ENCODE results near the gene CAMK2D.
"Not testable (repeated sequence)": the region's sequence is repeated elsewhere in the genome, so short reads cannot be mapped to it uniquely, and the experiment has no call there.

Gene CAMK2D

GRCh38 chr4:113727802-113728201, 33.7 kb downstream of the CAMK2D start:
- no peaks in the 10 kb centered on the region for H3K9me3 ChIP-seq (ENCODE audit: control insufficient read depth, low read length)
- H3K9ac ChIP-seq (ENCODE audit: low read length), result no peak overlapping the region
- H3K27me3 ChIP-seq (replicated peaks; ENCODE audit: control insufficient read depth, insufficient read depth, low read length), result no peaks in the 10 kb centered on the region
- peaks cover 34% of the 10 kb centered on the region for H3K4me1 ChIP-seq (ENCODE audit: control insufficient read depth, insufficient read depth, low read length)
- no peak overlapping the region for H3K4me3 ChIP-seq (ENCODE audit: low read length)
- DNase-seq (ENCODE audit: low read depth), result no peak
- H3K36me3 ChIP-seq (ENCODE audit: control insufficient read depth, insufficient read depth, low read length, severe bottlenecking), result peaks cover 10% of the 10 kb centered on the region

GRCh38 chr4:113725963-113726362, 35.6 kb downstream of the CAMK2D start:
- Histone ChIP-seq H3K9ac (ENCODE audit: low read length) (no peak overlapping the region), H3K4me1 (ENCODE audit: control insufficient read depth, insufficient read depth, low read length) (peaks cover 31% of the 10 kb centered on the region), H3K27me3 (replicated peaks; ENCODE audit: control insufficient read depth, insufficient read depth, low read length) (no peaks in the 10 kb centered on the region), H3K4me3 (ENCODE audit: low read length) (no peak overlapping the region), H3K36me3 (ENCODE audit: control insufficient read depth, insufficient read depth, low read length, severe bottlenecking) (peaks cover 10% of the 10 kb centered on the region), H3K9me3 (ENCODE audit: control insufficient read depth, low read length) (no peaks in the 10 kb centered on the region)
- DNase-seq (ENCODE audit: low read depth), result no peak

GRCh38 chr4:113718252-113718651, 43.3 kb downstream of the CAMK2D start:
- H3K4me3 ChIP-seq (ENCODE audit: low read length), result no peak overlapping the region
- H3K9ac ChIP-seq (ENCODE audit: low read length), result no peak overlapping the region
- H3K27me3 ChIP-seq (replicated peaks; ENCODE audit: control insufficient read depth, insufficient read depth, low read length), result no peaks in the 10 kb centered on the region
- no peak for DNase-seq (ENCODE audit: low read depth)
- H3K9me3 ChIP-seq (ENCODE audit: control insufficient read depth, low read length), result no peaks in the 10 kb centered on the region
- H3K4me1 ChIP-seq (ENCODE audit: control insufficient read depth, insufficient read depth, low read length), result peaks cover 7% of the 10 kb centered on the region
- peaks cover 32% of the 10 kb centered on the region for H3K36me3 ChIP-seq (ENCODE audit: control insufficient read depth, insufficient read depth, low read length, severe bottlenecking)

GRCh38 chr4:113711883-113712662, 49.5 kb downstream of the CAMK2D start:
- H3K36me3 ChIP-seq (ENCODE audit: control insufficient read depth, insufficient read depth, low read length, severe bottlenecking), result peaks cover 23% of the 10 kb centered on the region
- DNase-seq (ENCODE audit: low read depth), result no peak

GRCh38 chr4:113708250-113708649, 53.3 kb downstream of the CAMK2D start:
- DNase-seq (ENCODE audit: low read depth), result peak; percentile 34
- peaks cover 16% of the 10 kb centered on the region for H3K4me1 ChIP-seq (ENCODE audit: control insufficient read depth, insufficient read depth, low read length)
- H3K4me3 ChIP-seq (ENCODE audit: low read length), result no peak overlapping the region
- no peaks in the 10 kb centered on the region for H3K27me3 ChIP-seq (replicated peaks; ENCODE audit: control insufficient read depth, insufficient read depth, low read length)
- H3K36me3 ChIP-seq (ENCODE audit: control insufficient read depth, insufficient read depth, low read length, severe bottlenecking), result no peaks in the 10 kb centered on the region
- H3K9ac ChIP-seq (ENCODE audit: low read length), result no peak overlapping the region
- no peaks in the 10 kb centered on the region for H3K9me3 ChIP-seq (ENCODE audit: control insufficient read depth, low read length)

More at GRCh38 chr4:113711883-113712662, 49.5 kb downstream of the CAMK2D start:
- Histone ChIP-seq H3K4me1 (ENCODE audit: control insufficient read depth, insufficient read depth, low read length) (peaks cover 6% of the 10 kb centered on the region), H3K9ac (ENCODE audit: low read length) (no peak overlapping the region), H3K9me3 (ENCODE audit: control insufficient read depth, low read length) (no peaks in the 10 kb centered on the region), H3K4me3 (ENCODE audit: low read length) (no peak overlapping the region), H3K27me3 (replicated peaks; ENCODE audit: control insufficient read depth, insufficient read depth, low read length) (no peaks in the 10 kb centered on the region)

- Histone ChIP-seq H3K4me3 (ENCODE audit: low read length) (no peak overlapping the region), H3K4me1 (ENCODE audit: control insufficient read depth, insufficient read depth, low read length) (peaks cover 16% of the 10 kb centered on the region), H3K36me3 (ENCODE audit: control insufficient read depth, insufficient read depth, low read length, severe bottlenecking) (no peaks in the 10 kb centered on the region)
These were observed 54.5 kb downstream of the CAMK2D start for GRCh38 chr4:113707048-113707447.

GRCh38 chr4:113705097-113705496, 56.4 kb downstream of the CAMK2D start:
- H3K4me3 ChIP-seq (ENCODE audit: low read length); H3K27me3 ChIP-seq (replicated peaks; ENCODE audit: control insufficient read depth, insufficient read depth, low read length); H3K9me3 ChIP-seq (ENCODE audit: control insufficient read depth, low read length); DNase-seq (ENCODE audit: low read depth); H3K9ac ChIP-seq (ENCODE audit: low read length); H3K36me3 ChIP-seq (ENCODE audit: control insufficient read depth, insufficient read depth, low read length, severe bottlenecking): not testable (repeated sequence)
- H3K4me1 ChIP-seq (ENCODE audit: control insufficient read depth, insufficient read depth, low read length), result peaks cover 21% of the 10 kb centered on the region

More at GRCh38 chr4:113707048-113707447, 54.5 kb downstream of the CAMK2D start:
- Histone ChIP-seq H3K9ac (ENCODE audit: low read length) (no peak overlapping the region), H3K27me3 (replicated peaks; ENCODE audit: control insufficient read depth, insufficient read depth, low read length) (no peaks in the 10 kb centered on the region), H3K9me3 (ENCODE audit: control insufficient read depth, low read length) (no peaks in the 10 kb centered on the region)
- peak; percentile 25 for DNase-seq (ENCODE audit: low read depth)

GRCh38 chr4:113702596-113702995, 58.9 kb downstream of the CAMK2D start:
- H3K4me1 ChIP-seq (ENCODE audit: control insufficient read depth, insufficient read depth, low read length), result peaks cover 34% of the 10 kb centered on the region
- H3K27me3 ChIP-seq (replicated peaks; ENCODE audit: control insufficient read depth, insufficient read depth, low read length); H3K9me3 ChIP-seq (ENCODE audit: control insufficient read depth, low read length); H3K9ac ChIP-seq (ENCODE audit: low read length); H3K36me3 ChIP-seq (ENCODE audit: control insufficient read depth, insufficient read depth, low read length, severe bottlenecking); H3K4me3 ChIP-seq (ENCODE audit: low read length): not testable (repeated sequence)
- DNase-seq (ENCODE audit: low read depth), result peak; percentile 70

- H3K4me1 ChIP-seq (ENCODE audit: control insufficient read depth, insufficient read depth, low read length), result peaks cover 20% of the 10 kb centered on the region
- DNase-seq (ENCODE audit: low read depth), result no peak
- peaks cover 5% of the 10 kb centered on the region for H3K36me3 ChIP-seq (ENCODE audit: control insufficient read depth, insufficient read depth, low read length, severe bottlenecking)
- no peaks in the 10 kb centered on the region for H3K27me3 ChIP-seq (replicated peaks; ENCODE audit: control insufficient read depth, insufficient read depth, low read length)
- no peaks in the 10 kb centered on the region for H3K9me3 ChIP-seq (ENCODE audit: control insufficient read depth, low read length)
- no peak overlapping the region for H3K9ac ChIP-seq (ENCODE audit: low read length)
- no peak overlapping the region for H3K4me3 ChIP-seq (ENCODE audit: low read length)
These were observed 60.4 kb downstream of the CAMK2D start for GRCh38 chr4:113701169-113701568.

- DNase-seq (ENCODE audit: low read depth), result no peak
- Histone ChIP-seq H3K4me1 (ENCODE audit: control insufficient read depth, insufficient read depth, low read length) (peaks cover 18% of the 10 kb centered on the region), H3K9me3 (ENCODE audit: control insufficient read depth, low read length) (no peaks in the 10 kb centered on the region), H3K9ac (ENCODE audit: low read length) (no peak overlapping the region), H3K27me3 (replicated peaks; ENCODE audit: control insufficient read depth, insufficient read depth, low read length) (no peaks in the 10 kb centered on the region), H3K36me3 (ENCODE audit: control insufficient read depth, insufficient read depth, low read length, severe bottlenecking) (peaks cover 5% of the 10 kb centered on the region), H3K4me3 (ENCODE audit: low read length) (no peak overlapping the region)
These were observed 60.9 kb downstream of the CAMK2D start for GRCh38 chr4:113700602-113701150.

- Histone ChIP-seq H3K9me3 (ENCODE audit: control insufficient read depth, low read length) (no peaks in the 10 kb centered on the region), H3K27me3 (replicated peaks; ENCODE audit: control insufficient read depth, insufficient read depth, low read length) (no peaks in the 10 kb centered on the region), H3K9ac (ENCODE audit: low read length) (no peak overlapping the region), H3K4me3 (ENCODE audit: low read length) (no peak overlapping the region), H3K4me1 (ENCODE audit: control insufficient read depth, insufficient read depth, low read length) (peaks cover 18% of the 10 kb centered on the region), H3K36me3 (ENCODE audit: control insufficient read depth, insufficient read depth, low read length, severe bottlenecking) (peaks cover 5% of the 10 kb centered on the region)
- peak; percentile 53 for DNase-seq (ENCODE audit: low read depth)
These were observed 61.8 kb downstream of the CAMK2D start for GRCh38 chr4:113699772-113700171.
